GM08714 (cell line): Measurements from ENCODE around the gene SPATA3.
"Not testable (repeated sequence)": the region's sequence is repeated elsewhere in the genome, so short reads cannot be mapped to it uniquely, and the experiment has no call there.

Source experiments
- H3K4me3 ChIP-seq: fragments of 200-500 bp; sonication (Bioruptor generic); 2 replicates; pipeline ENCODE4 v1.5.1; 2014; ENCODE audit warnings: mild to moderate bottlenecking, low read length, inconsistent platforms
- ZNF274 ChIP-seq: IDR thresholded peaks from 2 replicates; pipeline ENCODE4 v1.6.1; 2012; ENCODE audit warnings: mild to moderate bottlenecking, low read depth, low read length

The SPATA3 gene

GRCh38 chr2:231015478-231015877 is 19.6 kb downstream of the SPATA3 start:
- H3K4me3 ChIP-seq, result no peak overlapping the region
- TF ChIP-seq ZNF274, result no peak

DNA sequence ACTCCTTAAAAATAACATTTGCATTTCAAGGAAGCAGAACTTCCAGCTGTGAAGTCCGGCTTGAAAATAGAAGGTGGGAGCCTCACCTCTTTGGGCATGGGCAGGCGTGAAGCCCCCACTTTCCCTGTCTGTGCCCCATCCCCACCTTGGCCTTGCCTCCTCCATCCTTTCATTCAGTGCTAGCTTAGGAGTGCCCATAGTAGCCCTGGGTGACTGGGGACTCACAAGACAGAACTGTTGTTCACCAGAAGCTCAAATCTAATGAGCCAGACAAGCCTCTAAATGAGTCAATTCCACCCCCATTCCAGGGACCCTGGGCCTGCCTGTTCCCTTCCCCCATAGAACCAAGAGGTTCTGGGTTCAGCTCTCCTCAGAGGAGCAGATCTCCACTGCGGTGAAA is 20.0 kb downstream of the SPATA3 start:
- H3K4me3 ChIP-seq, result no peak overlapping the region
- TF ChIP-seq ZNF274, result no peak

DNA sequence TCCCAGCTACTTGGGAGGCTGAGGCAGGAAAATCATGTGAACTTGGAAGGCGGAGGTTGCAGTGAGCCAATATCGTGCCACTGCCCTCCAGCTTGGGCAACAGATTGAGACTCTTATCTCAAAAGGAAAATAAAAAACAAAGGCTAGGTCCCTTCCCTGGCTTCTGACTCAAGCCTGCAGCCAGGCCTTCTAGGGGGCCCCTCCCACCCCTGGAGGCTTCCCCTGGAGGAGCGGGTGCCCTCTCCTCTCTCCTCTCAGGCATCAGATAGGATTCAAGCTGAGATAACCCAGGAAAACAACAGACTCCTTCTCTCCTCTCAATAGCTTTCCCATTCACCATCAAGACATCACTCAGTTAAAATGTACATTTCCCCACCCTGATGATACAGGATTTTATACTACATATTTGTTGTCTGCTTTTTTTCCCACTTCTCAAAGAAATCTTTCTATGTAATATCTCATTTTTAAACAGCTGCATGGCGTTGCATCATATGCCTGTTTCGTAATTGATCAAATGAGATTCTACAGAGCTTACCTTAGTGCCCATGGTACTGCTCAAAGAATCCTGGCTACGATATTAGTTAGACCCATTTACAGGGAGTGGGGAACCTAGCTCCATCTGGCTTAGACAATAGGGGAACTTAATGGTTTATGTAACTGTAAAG is 20.8 kb downstream of the SPATA3 start:
- H3K4me3 ChIP-seq, result no peak overlapping the region
- TF ChIP-seq ZNF274, result no peak

DNA sequence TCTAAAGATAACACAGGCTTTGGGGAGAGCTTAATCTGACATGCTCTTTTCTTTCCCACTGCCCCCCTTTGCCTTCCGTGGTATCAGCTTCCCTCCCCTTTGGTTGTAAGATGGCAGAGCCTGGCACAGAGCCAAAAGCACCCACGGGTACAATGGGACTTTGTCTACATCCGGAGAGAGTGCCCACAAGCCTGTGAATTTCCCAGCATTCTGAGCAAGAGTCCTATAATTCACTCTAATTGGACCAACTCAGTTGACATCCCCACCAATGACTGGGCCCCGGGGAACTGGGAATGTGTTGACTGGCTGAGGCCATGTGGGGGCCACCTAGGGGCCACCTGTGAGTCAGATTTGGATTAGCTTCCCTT is 21.3 kb downstream of the SPATA3 start:
- no peak for TF ChIP-seq ZNF274
- H3K4me3 ChIP-seq, result no peak overlapping the region

DNA sequence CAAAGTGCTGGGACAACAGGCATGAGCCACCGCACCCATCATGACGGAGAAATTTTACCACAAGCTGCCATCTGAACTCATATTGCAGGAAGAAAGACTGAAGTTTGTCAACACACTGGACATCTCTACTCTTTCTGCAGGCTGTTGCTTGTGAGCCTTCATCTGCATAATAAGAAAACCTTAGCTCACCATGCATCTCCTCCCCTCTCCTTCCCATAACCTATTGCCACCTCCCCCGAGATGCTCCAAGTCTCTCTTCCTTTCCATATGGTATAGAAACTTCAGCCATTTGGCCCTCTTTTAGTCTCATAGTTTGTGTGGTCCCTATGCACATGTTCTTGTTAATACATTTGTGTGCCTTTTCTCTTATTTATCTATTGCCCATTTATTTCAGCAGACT is 22.3 kb downstream of the SPATA3 start:
- TF ChIP-seq ZNF274, result no peak
- H3K4me3 ChIP-seq, result no peak overlapping the region

GRCh38 chr2:231025059-231025458 is 29.1 kb downstream of the SPATA3 start:
- H3K4me3 ChIP-seq, result not testable (repeated sequence)

GRCh38 chr2:231028889-231029288 is 33.0 kb downstream of the SPATA3 start:
- TF ChIP-seq ZNF274, result no peak
- no peak overlapping the region for H3K4me3 ChIP-seq

GRCh38 chr2:231029563-231029962 is 33.6 kb downstream of the SPATA3 start:
- TF ChIP-seq ZNF274, result no peak
- no peak overlapping the region for H3K4me3 ChIP-seq

DNA sequence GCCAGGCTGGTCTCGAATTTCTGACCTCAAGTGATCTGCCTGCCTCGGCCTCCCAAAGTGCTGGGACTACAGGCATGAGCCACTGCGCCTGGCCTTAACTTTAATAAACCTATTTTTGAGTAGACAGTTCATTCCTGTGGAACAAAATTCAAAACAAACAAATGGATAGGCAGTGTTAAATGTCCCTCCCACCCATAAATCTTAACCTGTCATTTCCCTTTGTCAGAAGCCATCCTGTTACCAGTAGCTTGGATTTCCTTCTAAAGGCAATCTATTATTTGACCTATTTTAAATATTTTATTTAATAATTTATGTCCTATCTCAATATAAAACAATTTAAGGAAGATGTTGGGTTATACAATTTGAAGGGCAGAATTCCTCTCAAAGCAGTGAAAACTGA is 34.8 kb downstream of the SPATA3 start:
- TF ChIP-seq ZNF274, result no peak

GRCh38 chr2:231032575-231033140 is 36.7 kb downstream of the SPATA3 start:
- no peak for TF ChIP-seq ZNF274
- H3K4me3 ChIP-seq, result no peak overlapping the region

More for the DNA sequence above, 34.8 kb downstream of the SPATA3 start:
- no peak overlapping the region for H3K4me3 ChIP-seq

GRCh38 chr2:231033147-231034132 is 37.5 kb downstream of the SPATA3 start:
- H3K4me3 ChIP-seq, result no peak overlapping the region
- TF ChIP-seq ZNF274, result no peak

- no peak overlapping the region for H3K4me3 ChIP-seq
- no peak for TF ChIP-seq ZNF274
Observed at GRCh38 chr2:231034291-231034882, 38.5 kb downstream of the SPATA3 start.

DNA sequence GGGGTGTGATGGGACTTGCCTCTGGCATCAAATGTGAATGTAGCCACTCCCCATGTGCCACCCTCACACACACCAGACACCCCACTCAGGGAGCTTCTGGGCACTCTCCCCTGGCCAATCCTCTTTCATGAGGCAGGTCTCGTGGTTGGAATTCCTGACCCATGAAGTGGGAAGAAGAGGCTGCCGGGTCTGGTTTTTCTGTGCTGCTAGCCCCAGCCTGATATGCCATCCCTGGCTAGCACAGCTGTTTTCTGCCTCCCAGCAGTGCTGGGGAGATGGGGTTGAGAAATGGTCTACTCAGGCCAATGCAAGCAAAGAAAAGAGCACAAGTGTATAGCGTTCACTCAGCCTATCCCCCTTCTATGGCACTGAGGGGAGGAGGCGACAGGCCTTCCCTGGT is 40.2 kb downstream of the SPATA3 start:
- H3K4me3 ChIP-seq, result no peak overlapping the region
- no peak for TF ChIP-seq ZNF274

GRCh38 chr2:231036578-231037106 is 40.7 kb downstream of the SPATA3 start:
- no peak overlapping the region for H3K4me3 ChIP-seq
- no peak for TF ChIP-seq ZNF274
